Endothelial cell (in vitro differentiated cells): Measurements from ENCODE around the gene VPS26B. TPM values are rescaled to one million over a fixed set of nuclear protein-coding genes. Genes with fewer than 3 reads are reported as not detected.

Experiments
- DNase-seq: peaks from one replicate; pipeline ENCODE4 v3.0.0; 2021; ENCODE audit warnings: low spot score
- H3K27ac Mint-ChIP-seq: one replicate; pipeline ENCODE4 v1.8.0; 2021; ENCODE audit warnings: mixed read lengths, inconsistent platforms; ENCODE audit not compliant: unreplicated experiment
- H3K27me3 Mint-ChIP-seq: one replicate; pipeline ENCODE4 v1.8.0; 2021; ENCODE audit warnings: mild to moderate bottlenecking, moderate library complexity, mixed read lengths, inconsistent platforms; ENCODE audit not compliant: unreplicated experiment
- H3K36me3 Mint-ChIP-seq: one replicate; pipeline ENCODE4 v1.8.0; 2021; ENCODE audit warnings: mild to moderate bottlenecking, low read depth, mixed read lengths, inconsistent platforms; ENCODE audit not compliant: unreplicated experiment
- H3K4me1 Mint-ChIP-seq: one replicate; pipeline ENCODE4 v1.8.0; 2021; ENCODE audit warnings: mild to moderate bottlenecking, mixed read lengths, inconsistent platforms; ENCODE audit not compliant: unreplicated experiment
- H3K4me3 Mint-ChIP-seq: one replicate; pipeline ENCODE4 v1.8.0; 2021; ENCODE audit warnings: mild to moderate bottlenecking, mixed read lengths, inconsistent platforms; ENCODE audit not compliant: unreplicated experiment
- H3K9me3 Mint-ChIP-seq: one replicate; pipeline ENCODE4 v1.8.0; 2021; ENCODE audit warnings: mixed read lengths, inconsistent platforms; ENCODE audit not compliant: unreplicated experiment
- CTCF ChIP-seq: fragments of 200-600 bp; sonication (generic); IDR thresholded peaks from one replicate; pipeline ENCODE4 v1.5.0; 2021; ENCODE audit warnings: antibody characterized with exemption; ENCODE audit not compliant: unreplicated experiment
- total RNA-seq: library from RNA; stranded (reverse); fragmentation: NEBNext Ultra II Directional; extraction: Animal tissue kit (Norgen Biotek cat#: 25700); gene quantifications from one replicate; pipeline ENCODE4 v1.2.1, GENCODE V29; 2021; ENCODE audit not compliant: unreplicated experiment

Gene VPS26B
- total RNA-seq, 1 donor from 2014 or later, result 132 TPM

DNA sequence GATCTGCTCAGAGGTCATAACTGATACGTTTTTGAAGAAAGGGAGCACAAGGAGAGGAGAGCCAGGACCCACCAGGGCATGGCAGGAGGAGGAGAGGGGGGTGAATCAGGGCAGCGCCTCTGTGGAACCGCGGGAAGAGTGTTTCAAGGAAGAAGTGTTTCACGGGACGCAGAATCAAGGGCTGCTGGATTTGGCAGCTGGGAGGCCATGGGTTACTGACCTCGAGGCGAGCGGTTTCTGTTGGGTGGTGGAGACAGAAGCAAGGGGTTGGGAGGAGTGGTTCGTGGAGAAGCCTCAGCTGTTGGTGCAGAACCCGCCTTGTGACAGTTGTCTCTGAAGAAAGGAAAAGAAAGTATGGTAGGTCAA is 13.1 kb downstream of the VPS26B start:
- Mint-ChIP-seq H3K27ac (no peak overlapping the region), H3K4me1 (peaks cover 11% of the 10 kb centered on the region), H3K9me3 (no peaks in the 10 kb centered on the region), H3K4me3 (peak overlapping the region; percentile 19), H3K27me3 (peaks cover 4% of the 10 kb centered on the region), H3K36me3 (peaks cover 47% of the 10 kb centered on the region)
- TF ChIP-seq CTCF, result no peak
- no peak for DNase-seq

DNA sequence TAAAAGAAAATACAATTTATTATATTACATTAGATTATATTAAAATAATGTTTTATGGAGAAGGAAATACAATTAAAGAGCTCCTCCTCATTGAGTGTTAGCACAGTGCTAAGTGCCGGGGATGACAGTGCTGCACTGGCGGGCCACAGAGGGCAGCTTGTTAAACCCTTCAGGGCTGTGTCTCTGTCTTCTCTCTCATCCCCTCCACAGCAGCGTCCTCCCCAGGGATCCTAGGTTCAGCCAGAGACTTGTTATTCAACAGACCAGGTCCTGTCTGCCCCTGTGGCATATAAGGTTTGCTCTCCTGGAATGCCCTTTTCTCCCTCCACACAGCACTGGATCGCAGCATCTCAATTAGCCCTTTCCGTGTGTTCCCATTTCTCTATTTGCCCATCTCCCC is 14.5 kb downstream of the VPS26B start:
- no peak for DNase-seq
- peaks cover 2% of the 10 kb centered on the region for H3K27me3 Mint-ChIP-seq
- H3K36me3 Mint-ChIP-seq, result peaks cover 61% of the 10 kb centered on the region
- no peak overlapping the region for H3K4me3 Mint-ChIP-seq
- no peak overlapping the region for H3K27ac Mint-ChIP-seq
- TF ChIP-seq CTCF, result no peak
- H3K9me3 Mint-ChIP-seq, result no peaks in the 10 kb centered on the region
- H3K4me1 Mint-ChIP-seq, result peaks cover 2% of the 10 kb centered on the region

GRCh38 chr11:134240592-134240991 is 16.1 kb downstream of the VPS26B start:
- Mint-ChIP-seq H3K9me3 (no peaks in the 10 kb centered on the region), H3K27ac (no peak overlapping the region), H3K4me1 (peaks cover 2% of the 10 kb centered on the region), H3K36me3 (peaks cover 60% of the 10 kb centered on the region), H3K4me3 (no peak overlapping the region), H3K27me3 (peaks cover 4% of the 10 kb centered on the region)
- DNase-seq, result no peak
- TF ChIP-seq CTCF, result no peak

GRCh38 chr11:134242376-134242775 is 17.9 kb downstream of the VPS26B start:
- no peak for TF ChIP-seq CTCF

GRCh38 chr11:134243913-134244312 is 19.4 kb downstream of the VPS26B start:
- DNase-seq, result no peak
- no peak overlapping the region for H3K4me3 Mint-ChIP-seq
- H3K9me3 Mint-ChIP-seq, result no peaks in the 10 kb centered on the region
- H3K27ac Mint-ChIP-seq, result no peak overlapping the region
- no peak for TF ChIP-seq CTCF
- peaks cover 2% of the 10 kb centered on the region for H3K27me3 Mint-ChIP-seq
- H3K36me3 Mint-ChIP-seq, result peaks cover 60% of the 10 kb centered on the region
- no peaks in the 10 kb centered on the region for H3K4me1 Mint-ChIP-seq

More at GRCh38 chr11:134242376-134242775, 17.9 kb downstream of the VPS26B start:
- Mint-ChIP-seq H3K27me3 (peaks cover 4% of the 10 kb centered on the region), H3K9me3 (no peaks in the 10 kb centered on the region), H3K4me1 (peaks cover 2% of the 10 kb centered on the region), H3K4me3 (peak overlapping the region; percentile 63), H3K27ac (no peak overlapping the region), H3K36me3 (peaks cover 55% of the 10 kb centered on the region)
- no peak for DNase-seq
